Bronchial epithelial cell (primary cell): Measurements from ENCODE around the gene FMN1. TPM values are rescaled to one million over a fixed set of nuclear protein-coding genes. Genes with fewer than 3 reads are reported as not detected.
"Not testable (repeated sequence)": the region's sequence is repeated elsewhere in the genome, so short reads cannot be mapped to it uniquely, and the experiment has no call there.

Source experiments
- DNase-seq: peaks from one replicate; pipeline ENCODE4 v3.0.0-alpha.2; 2010; ENCODE audit warnings: low read depth
- FAIRE-seq: peaks from 2 replicates; lab custom pipeline; 2011; peaks lifted over from hg19 to GRCh38; lab: Jason Lieb, UNC
- H3K27me3 ChIP-seq: 2 replicates; pipeline ENCODE4 v1.5.1; 2011; ENCODE audit warnings: low read length; ENCODE audit not compliant: control insufficient read depth, insufficient read depth
- H3K36me3 ChIP-seq: 2 replicates; pipeline ENCODE4 v1.5.1; 2011; ENCODE audit warnings: low read length; ENCODE audit not compliant: control insufficient read depth, insufficient read depth
- H3K4me3 ChIP-seq: 2 replicates; pipeline ENCODE4 v1.5.1; 2011; ENCODE audit warnings: mild to moderate bottlenecking, low read depth, low read length, control low read depth
- CTCF ChIP-seq: IDR thresholded peaks from 2 replicates; pipeline ENCODE4 v1.5.1; 2011; ENCODE audit warnings: mild to moderate bottlenecking, moderate library complexity, low read length, control low read depth, inconsistent platforms; ENCODE audit not compliant: insufficient read depth, severe bottlenecking
- total RNA-seq: library from RNA; depleted of rRNA; stranded (reverse); fragments of >200 nt; gene quantifications from 2 replicates; pipeline ENCODE4 v1.2.1, GENCODE V29; 2014

FMN1 gene
- total RNA-seq, 1 donor from 2014 or later, result 1.6 TPM

- H3K4me3 ChIP-seq, result no peak overlapping the region
- H3K27me3 ChIP-seq, result no peaks in the 10 kb centered on the region
- H3K36me3 ChIP-seq, result no peaks in the 10 kb centered on the region
- no peak for DNase-seq
- no peak for TF ChIP-seq CTCF
- FAIRE-seq, result no peak
These were observed 117.6 kb downstream of the FMN1 start for GRCh38 chr15:33076937-33077336.

GRCh38 chr15:33074942-33075341, 119.6 kb downstream of the FMN1 start:
- Histone ChIP-seq H3K4me3 (no peak overlapping the region), H3K27me3 (no peaks in the 10 kb centered on the region), H3K36me3 (no peaks in the 10 kb centered on the region)
- FAIRE-seq (no peak), DNase-seq (peak; percentile 46)
- peak; percentile 31 for TF ChIP-seq CTCF

- FAIRE-seq, result peak; percentile 85
- DNase-seq, result no peak
- Histone ChIP-seq H3K36me3 (no peaks in the 10 kb centered on the region), H3K27me3 (no peaks in the 10 kb centered on the region), H3K4me3 (no peak overlapping the region)
- TF ChIP-seq CTCF, result no peak
These were observed 120.3 kb downstream of the FMN1 start for GRCh38 chr15:33074212-33074611.

GRCh38 chr15:33071451-33071850, 123.1 kb downstream of the FMN1 start:
- FAIRE-seq (no peak), DNase-seq (no peak)
- no peaks in the 10 kb centered on the region for H3K27me3 ChIP-seq
- no peaks in the 10 kb centered on the region for H3K36me3 ChIP-seq
- no peak overlapping the region for H3K4me3 ChIP-seq
- TF ChIP-seq CTCF, result no peak

- DNase-seq, FAIRE-seq, H3K27me3 ChIP-seq, H3K36me3 ChIP-seq, H3K4me3 ChIP-seq: not testable (repeated sequence)
These were observed 124.6 kb downstream of the FMN1 start for GRCh38 chr15:33069903-33070302.

- no peak for TF ChIP-seq CTCF
- Histone ChIP-seq H3K4me3 (no peak overlapping the region), H3K36me3 (no peaks in the 10 kb centered on the region), H3K27me3 (no peaks in the 10 kb centered on the region)
- no peak for DNase-seq
- no peak for FAIRE-seq
These were observed 125.4 kb downstream of the FMN1 start for GRCh38 chr15:33069161-33069560.
